ENCODE results near the gene PHF13. TPM values are rescaled to one million over a fixed set of nuclear protein-coding genes. Genes with fewer than 3 reads are reported as not detected.
"Not testable (repeated sequence)": the region's sequence is repeated elsewhere in the genome, so short reads cannot be mapped to it uniquely, and the experiment has no call there.

PHF13 gene
- total RNA-seq, 1 experiment from 2014 or later = 10.7 TPM

- DNase-seq (ENCODE audit: low read depth) = no peak
Observed at GRCh38 chr1:6660415-6661049, 47.0 kb downstream of the PHF13 start.

- not testable (repeated sequence) for DNase-seq (ENCODE audit: low read depth)
Observed at GRCh38 chr1:6662468-6662867, 48.9 kb downstream of the PHF13 start.

GRCh38 chr1:6666696-6667095 lies 53.2 kb downstream of the PHF13 start:
- no peak for DNase-seq (ENCODE audit: low read depth)

- DNase-seq (ENCODE audit: low read depth) = no peak
Observed at GRCh38 chr1:6667139-6667538, 53.6 kb downstream of the PHF13 start.

- no peak for DNase-seq (ENCODE audit: low read depth)
Observed at GRCh38 chr1:6668503-6668902, 55.0 kb downstream of the PHF13 start.

DNA sequence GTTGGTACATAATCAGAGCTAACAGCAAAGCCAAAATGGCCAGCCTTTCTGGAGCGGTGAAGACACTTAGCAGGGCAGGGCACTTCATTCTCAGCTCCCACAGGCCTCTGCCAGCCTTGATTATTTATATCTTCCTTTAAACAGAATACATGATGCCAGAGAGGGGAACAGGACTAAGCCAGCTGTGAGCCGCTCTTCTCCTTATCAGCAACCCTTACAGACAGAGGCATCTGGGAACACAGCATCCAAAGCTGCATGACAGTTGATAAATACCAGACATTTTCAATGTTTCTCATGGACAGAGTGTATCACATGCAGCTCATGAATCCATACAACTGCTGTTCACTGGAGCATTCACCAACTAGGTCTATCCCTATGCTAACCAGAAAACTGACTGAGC lies 59.0 kb downstream of the PHF13 start:
- DNase-seq (ENCODE audit: low read depth) = no peak

Other genes with a start within 250 kb of the PHF13 start
- gene ACOT7, start 220.0 kb upstream of the PHF13 start, total RNA-seq (2014; rRNA removed; shearing (Covaris generic)) = 142 and 174 TPM in 2 replicates
- gene HES2, start 193.8 kb upstream of the PHF13 start, total RNA-seq (2014; rRNA removed; shearing (Covaris generic)) = under 0.01 and 0.10 TPM in 2 replicates
- gene ESPN, start 189.0 kb upstream of the PHF13 start, total RNA-seq (2014; rRNA removed; shearing (Covaris generic)) = 0.10 TPM in 1 of 2 replicates, not detected in the other
- 0.12 and 0.49 TPM in 2 replicates for gene TNFRSF25, start 147.6 kb upstream of the PHF13 start, total RNA-seq (2014; rRNA removed; shearing (Covaris generic))
- gene PLEKHG5, start 122.1 kb upstream of the PHF13 start, total RNA-seq (2014; rRNA removed; shearing (Covaris generic)) = 0.60 and 1.3 TPM in 2 replicates
- gene NOL9, start 59.2 kb upstream of the PHF13 start, total RNA-seq (2014; rRNA removed; shearing (Covaris generic)) = 14.4 and 14.5 TPM in 2 replicates
- gene TAS1R1, start 58.4 kb upstream of the PHF13 start, total RNA-seq (2014; rRNA removed; shearing (Covaris generic)) = 0.20 TPM in 1 of 2 replicates, not detected in the other
- 11.4 and 15.6 TPM in 2 replicates for gene ZBTB48, start 33.7 kb upstream of the PHF13 start, total RNA-seq (2014; rRNA removed; shearing (Covaris generic))
- 11.1 and 14.6 TPM in 2 replicates for gene KLHL21, start 10.9 kb upstream of the PHF13 start, total RNA-seq (2014; rRNA removed; shearing (Covaris generic))
- gene THAP3, start 11.1 kb downstream of the PHF13 start, total RNA-seq (2014; rRNA removed; shearing (Covaris generic)) = 29.9 and 30.8 TPM in 2 replicates
- 18.2 and 24.6 TPM in 2 replicates for gene DNAJC11, start 88.1 kb downstream of the PHF13 start, total RNA-seq (2014; rRNA removed; shearing (Covaris generic))
- 86.7 and 91.0 TPM in 2 replicates for gene CAMTA1, start 171.7 kb downstream of the PHF13 start, total RNA-seq (2014; rRNA removed; shearing (Covaris generic))

Data from RPMI7951 (cell line).